ACHN (cell line): ENCODE data around the gene UCP2.
"Not testable (repeated sequence)": the region's sequence is repeated elsewhere in the genome, so short reads cannot be mapped to it uniquely, and the experiment has no call there.

Experiments
- DNase-seq: peaks from one replicate; pipeline ENCODE4 v3.0.0-alpha.2; 2015
- in situ Hi-C: cut with HindIII; loops from 2 replicates; pipeline ENCODE4 v1.10.0; 2017; ENCODE audit warnings: low sequenced_read_pairs, low pct_ligation_motif_present, low pct_unique_long_range_greater_than_20kb

Gene UCP2

DNA sequence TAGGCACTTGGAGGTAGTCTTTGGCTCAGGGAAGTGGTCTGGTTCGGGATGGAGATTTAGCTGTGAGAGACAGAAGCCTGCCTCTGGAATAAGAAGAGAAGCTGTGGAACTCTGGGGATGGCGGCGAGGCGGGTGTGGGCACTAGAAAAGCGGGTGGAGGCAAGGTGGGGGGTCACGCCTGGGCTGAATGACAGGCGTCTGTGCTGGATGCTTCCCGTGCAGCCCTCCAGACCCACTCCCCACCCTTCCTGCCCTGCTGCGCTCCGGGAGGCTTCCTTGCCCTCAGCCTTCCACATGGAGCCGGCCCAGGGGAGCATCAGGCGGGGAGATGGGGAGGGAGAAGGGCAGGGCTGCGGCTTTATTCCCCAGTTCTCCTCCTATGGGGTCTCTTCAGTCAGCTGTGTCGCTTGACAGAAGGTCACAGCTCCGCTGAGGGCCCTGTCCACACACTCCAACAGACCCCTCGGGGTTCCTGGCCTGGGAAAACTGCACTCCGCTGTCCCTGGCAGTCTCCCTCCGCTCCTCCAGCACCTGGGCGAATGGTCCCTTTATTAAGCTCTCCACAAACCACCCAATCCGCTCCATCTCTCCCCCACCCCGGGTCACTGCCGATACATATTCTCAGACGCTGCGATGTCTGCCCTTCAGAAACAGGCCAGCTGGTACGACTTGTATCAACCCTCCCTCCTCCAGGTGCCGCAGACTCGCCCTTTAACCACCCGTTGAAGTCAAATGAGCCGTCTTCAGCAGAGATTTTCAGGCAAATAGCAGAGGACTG, 25.6 kb downstream of the UCP2 start:
- no peak for DNase-seq
- in situ Hi-C loops: no loop called here

DNA sequence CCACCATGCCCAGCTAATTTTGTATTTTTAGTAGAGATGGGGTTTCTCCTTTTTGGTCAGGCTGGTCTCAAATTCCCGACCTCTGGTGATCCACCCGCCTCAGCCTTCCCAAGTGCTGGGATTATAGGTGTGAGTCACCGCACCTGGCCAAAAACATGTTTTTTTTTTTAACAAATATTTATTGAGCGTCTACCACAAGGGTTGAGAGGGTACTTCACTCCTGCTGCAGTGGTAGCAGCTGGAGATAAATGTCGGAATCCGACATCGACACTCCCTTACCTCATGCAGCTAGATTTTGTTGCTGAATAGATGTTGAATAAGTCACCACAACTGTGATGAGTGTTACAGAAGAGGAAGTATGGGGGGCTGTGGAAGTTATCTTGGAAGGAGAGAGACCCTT, 30.8 kb downstream of the UCP2 start:
- in situ Hi-C loops: no loop called here
- no peak for DNase-seq

DNA sequence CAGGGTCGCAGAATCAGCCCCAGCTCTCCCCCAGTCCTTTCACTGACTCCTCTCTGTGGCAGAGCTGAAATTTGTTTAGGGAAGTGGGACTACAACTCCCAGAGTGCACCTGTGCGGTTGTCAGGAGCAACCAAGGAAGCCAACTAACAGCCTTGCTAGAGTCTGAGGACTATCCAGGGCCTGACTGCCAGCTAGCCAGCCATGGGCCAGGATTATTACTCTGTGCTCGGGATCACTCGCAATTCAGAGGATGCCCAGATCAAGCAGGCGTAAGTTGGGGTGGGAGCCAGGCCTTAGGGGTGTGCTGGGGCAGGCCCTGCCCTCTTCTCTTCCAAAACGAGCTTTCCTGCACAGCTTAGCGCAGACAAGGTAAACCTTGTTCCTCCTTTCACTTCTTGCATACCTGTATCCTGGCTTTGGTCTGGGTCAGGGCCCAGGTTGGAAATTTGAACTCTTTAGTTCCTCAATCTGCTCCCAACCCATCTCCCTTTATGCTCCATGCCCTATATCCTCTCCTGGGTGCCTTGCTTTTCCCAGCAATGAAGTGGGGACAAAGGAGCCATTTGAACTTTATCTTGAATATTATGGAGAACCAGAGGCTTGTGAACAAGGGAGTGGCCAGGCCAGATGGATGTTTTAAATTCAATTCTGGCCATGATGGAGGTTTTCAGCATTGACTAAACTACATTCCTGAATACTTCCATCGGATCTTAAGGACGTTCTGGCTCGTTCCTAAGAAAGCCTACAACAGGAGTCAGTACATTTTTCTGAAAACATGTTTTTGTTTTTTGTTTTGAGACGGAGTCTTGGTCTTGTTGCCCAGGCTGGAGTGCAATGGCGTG, 31.6 kb downstream of the UCP2 start, which contains the start of gene DNAJB13:
TSS of gene DNAJB13 (plus strand) at position 158 of the 842 bp plus-strand sequence. CDS start at position 202, 44 bp downstream.
- in situ Hi-C loops: no loop called here
- DNase-seq: peak; percentile 25

DNA sequence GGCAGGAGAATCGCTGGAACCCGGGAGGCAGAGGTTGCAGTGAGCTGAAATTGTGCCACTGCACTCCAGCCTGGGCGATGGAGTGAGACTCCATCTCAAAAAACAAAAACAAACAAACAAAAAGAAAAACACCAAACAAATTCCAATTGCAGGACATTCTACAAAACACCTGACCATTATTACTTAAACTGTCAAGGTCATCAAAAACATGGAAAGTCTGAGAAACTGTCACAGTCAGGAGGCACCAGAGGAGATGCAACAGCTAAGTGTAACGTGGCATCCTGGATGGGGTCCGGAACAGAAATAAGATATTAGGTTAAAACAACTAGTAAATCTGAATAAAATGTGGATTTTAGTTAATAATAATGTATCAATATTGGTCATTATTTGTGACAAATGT, 32.7 kb downstream of the UCP2 start:
- no peak for DNase-seq
- in situ Hi-C loops: no loop called here

DNA sequence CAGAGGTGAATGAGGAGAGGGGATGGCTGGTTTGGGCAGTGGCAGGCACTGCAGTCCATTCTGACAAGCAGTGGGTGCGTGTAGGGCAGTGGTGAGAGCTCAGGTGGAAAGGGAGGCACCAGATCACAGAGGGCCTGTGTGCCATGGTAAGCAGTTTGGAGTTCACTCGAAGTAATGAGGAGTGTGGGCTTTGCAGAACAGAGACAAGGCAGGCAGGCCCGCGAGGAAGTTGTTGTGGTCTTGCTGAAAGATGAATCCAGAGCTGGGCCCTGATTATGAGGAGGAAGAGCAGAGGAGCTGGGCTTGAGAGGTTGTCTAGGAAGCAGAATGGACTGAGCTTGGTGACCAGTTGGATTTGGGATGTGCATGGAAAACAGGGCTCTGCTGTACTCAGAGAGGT, 33.4 kb downstream of the UCP2 start:
- in situ Hi-C loops: no loop called here
- DNase-seq: no peak

DNA sequence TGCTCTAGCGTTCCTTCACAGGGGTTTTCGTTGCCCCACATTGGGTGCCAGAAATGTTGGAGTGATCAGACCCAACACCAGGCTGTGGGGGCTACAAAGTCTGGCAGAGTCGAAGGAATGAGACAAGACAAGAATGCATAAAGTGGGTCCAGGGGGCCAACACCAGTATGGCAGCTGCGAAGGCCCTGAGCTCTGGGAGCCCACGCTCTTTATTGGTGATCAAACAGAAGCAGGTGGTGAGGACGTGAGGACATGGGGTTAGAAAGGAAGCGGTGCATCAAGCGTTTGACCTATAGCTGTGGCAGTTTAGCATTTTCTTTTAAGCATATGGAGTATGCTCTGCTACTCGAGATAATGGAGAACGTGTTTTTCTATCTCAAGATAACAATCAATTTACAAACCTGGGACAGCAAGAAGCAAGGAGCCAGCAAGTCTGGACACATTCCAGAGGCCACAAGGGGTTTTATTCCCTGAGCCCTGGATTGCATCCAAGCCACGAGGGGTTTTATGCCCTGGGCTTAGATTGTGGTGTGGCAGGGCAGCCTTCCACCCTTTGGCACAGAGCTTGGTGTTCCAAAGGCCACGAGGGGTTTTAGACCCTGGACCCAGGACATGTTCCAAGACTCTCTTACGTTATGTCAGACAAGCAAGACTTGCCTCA, 35.7 kb downstream of the UCP2 start:
- DNase-seq: no peak
- in situ Hi-C loops: no loop called here

DNA sequence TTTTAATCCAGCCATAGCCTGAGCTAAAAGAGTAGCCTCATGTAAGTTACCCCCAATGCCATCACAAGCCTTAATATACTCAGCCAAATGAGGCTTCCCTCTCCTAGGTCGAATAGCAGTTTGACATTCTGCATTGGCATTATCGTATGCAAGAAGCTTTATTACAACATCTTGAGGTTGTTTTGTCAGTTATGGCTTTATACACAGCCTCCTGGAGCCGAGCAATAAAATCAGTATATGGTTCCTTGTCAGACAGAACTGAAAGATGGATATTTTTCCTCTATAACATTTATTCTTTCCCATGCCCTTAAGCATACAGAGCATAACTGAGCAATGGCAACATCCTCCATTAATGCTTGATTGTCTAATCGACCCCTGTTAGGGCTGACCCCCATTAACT, 37.2 kb downstream of the UCP2 start:
- DNase-seq: no peak
- in situ Hi-C loops: no loop called here

DNA sequence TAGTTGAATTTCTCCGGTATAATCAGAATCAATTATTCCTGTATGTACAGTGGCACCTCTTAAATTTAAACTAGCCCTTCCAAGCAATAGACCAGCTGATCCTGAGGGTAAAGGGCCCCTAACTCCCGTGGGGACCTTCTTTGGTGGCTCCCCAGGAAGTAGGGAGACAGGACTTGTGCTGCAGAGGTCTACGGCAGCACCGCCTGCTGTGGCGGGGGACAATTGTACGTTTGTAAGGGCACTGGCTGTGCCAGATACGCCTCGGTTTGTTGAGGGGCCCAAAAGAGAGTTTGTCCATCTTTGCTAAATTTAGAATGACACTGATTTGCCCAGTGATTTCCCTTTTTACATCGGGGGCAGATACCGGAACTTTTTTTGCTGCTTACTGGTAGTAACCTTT, 37.7 kb downstream of the UCP2 start:
- in situ Hi-C loops: no loop called here
- no peak for DNase-seq

DNA sequence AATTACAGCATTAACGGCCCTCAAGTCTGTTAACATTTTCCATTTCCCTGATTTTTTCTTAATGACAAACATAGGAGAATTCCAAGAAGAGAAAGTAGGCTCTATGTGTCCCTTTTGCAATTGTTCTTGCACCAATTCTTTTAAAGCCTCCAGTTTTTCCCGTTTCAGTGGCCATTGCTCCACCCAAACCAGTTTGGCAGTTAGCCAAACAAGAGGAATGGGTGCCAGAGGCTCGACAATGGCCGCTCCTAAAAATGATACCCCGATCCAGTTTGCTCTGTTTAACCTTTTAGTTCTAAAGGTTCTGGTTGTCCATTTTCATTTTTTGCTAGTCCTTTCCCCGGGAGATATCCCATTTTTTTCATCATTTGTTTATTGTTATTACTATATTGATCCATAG, 38.6 kb downstream of the UCP2 start:
- in situ Hi-C loops: no loop called here

DNA sequence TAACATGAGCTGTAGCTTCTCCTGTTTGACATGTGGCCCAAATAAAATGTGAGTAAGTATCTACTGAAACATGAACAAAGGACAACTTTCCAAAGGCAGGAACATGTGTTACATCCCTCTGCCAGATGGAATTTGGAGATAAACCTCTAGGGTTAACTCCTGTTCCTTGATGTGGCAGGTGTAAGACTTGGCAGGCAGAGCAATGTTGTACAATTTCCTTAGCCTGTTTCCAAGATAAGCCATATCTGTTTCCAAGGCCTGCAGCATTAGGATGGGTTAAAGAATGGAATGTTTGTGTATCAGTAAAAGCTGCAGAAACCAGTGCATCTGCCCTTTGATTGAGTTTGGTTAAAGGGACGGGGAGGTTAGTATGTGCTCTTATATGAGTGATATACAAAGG, 40.6 kb downstream of the UCP2 start:
- in situ Hi-C loops: no loop called here
- no peak for DNase-seq

More for the DNA sequence above, 38.6 kb downstream of the UCP2 start:
- DNase-seq: no peak

DNA sequence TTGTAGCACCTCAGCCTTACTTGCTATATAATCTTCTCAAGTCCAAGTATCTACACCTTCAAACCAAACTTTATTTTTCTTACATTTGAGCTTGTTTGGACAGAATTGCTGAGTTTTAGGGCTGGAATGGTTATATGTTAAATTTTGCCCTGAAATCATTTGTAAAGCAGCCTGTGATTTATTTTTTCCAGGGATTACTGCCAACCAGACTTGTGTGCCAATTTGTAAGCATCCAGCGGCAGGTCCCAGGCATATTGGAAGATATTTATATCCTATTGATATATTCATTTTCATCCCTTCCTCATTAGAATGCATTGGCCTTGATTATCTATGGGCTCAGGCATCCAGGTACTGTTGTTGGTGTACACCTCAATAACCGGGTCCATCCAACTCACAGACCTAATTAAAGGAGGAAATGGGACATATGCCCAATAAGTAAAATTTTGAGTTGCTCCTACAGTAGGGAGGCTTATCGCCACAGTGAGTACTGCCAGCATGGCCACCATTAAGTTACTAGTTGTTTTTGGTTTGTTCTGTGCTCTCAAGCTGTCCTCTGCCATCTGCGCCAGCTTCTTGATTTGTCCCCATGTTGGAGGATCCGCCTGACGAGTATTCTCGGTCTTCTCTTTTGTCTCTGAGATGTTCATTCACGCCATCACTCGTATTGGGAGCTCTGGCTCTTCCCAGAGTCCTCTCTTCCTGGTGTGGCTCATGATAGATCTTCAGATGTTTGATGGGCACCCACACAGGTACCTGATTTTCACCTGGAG, 41.7 kb downstream of the UCP2 start:
- no peak for DNase-seq
- in situ Hi-C loops: no loop called here

DNA sequence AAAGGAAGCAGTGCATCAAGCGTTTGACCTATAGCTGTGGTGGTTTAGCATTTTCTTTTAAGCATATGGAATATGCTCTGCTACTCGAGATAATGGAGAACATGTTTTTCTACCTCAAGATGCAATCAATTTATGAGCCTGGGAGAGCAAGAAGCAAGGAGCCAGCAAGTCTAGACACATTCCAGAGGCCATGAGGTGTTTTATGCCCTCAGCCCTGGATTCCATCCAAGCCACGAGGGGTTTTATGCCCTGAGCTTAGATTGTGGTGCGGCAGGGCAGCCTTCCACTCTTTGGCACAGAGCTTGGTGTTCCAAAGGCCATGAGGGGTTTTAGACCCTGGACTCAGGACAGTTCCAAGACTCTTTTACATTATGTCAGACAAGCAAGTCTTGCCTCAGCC, 43.5 kb downstream of the UCP2 start:
- DNase-seq: peak; percentile 10
- in situ Hi-C loops: no loop called here

DNA sequence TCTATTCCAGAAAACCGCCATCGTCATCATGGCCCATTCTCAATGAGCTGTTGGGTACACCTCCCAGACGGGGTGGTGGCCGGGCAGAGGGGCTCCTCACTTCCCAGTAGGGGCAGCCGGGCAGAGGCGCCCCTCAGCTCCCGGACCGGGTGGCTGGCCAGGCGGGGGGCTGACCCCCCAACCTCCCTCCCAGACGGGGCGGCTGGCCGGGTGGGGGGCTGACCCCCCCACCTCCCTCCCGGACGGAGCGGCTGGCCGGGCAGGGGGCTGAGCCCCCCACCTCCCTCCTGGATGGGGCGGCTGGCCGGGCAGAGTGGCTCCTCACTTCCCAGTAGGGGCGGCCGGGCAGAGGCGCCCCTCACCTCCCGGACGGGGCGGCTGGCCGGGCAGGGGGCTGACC, 46.6 kb downstream of the UCP2 start:
- in situ Hi-C loops, DNase-seq: not testable (repeated sequence)

DNA sequence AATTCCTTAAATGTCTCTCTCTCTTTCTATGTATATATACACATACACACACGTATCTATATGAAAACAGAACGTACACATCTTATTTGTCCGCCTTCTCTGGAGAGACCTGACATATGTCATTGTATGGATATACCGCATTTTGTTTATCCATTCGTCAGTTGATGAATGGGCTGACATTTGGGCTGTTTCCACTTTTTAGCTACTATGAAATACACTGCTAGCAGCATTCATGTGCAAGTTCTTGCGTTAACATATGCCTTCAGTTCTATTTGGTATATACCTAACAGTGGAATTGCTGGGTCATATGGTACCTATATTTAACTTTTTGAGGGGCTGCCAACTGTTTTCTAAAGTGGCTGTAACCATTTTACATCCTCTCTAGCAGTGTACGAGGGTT, 49.9 kb downstream of the UCP2 start:
- in situ Hi-C loops: no loop called here
- DNase-seq: no peak

DNA sequence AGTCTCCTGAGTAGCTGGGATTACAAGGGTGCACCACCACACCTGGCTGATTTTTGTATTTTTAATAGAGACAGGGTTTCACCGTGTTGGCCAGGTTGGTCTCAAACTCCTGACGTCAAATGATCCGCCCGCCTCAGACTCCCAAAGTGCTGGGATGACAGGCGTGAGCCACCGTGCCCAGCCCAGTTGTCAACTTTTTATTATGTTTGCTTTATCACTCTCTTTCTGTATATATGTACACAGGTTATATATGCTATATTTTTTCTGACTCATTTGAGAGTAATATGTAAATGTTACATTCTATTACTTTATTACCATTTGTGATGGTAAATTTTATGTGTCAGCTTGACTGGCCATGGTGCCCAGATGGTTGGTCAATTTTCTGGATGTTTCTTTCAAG, 50.7 kb downstream of the UCP2 start:
- in situ Hi-C loops: no loop called here

DNA sequence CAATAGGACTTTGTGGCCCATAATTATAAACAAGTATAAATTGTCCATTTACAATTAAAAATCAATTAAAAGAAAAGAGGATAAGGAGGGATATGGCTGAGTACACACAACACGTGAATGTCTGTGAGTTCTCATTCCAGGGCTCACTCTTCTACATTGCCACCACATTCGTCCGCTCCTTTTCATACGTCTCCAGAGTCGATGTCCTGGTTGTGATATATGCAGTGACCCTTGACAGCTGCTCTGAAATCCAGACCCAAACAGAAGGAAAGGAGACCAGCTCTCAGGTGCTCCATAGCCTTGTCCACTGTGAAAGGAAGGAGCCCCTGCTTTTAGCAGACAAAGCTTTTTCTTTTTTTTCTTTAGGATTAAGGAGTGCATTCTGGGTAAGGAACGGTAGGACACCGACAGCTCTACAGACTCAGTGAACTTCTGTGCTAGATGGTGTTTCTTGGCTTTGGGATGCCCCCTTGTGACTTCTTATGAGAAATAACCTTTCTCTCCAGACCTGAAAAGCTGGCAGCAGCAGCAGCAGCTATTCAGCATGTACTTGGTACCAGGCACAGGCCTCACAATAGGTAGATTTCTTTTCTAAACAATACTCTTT, 51.5 kb downstream of the UCP2 start:
- in situ Hi-C loops: no loop called here
- DNase-seq: peak; percentile 76

More for the DNA sequence above, 50.7 kb downstream of the UCP2 start:
- DNase-seq: no peak

DNA sequence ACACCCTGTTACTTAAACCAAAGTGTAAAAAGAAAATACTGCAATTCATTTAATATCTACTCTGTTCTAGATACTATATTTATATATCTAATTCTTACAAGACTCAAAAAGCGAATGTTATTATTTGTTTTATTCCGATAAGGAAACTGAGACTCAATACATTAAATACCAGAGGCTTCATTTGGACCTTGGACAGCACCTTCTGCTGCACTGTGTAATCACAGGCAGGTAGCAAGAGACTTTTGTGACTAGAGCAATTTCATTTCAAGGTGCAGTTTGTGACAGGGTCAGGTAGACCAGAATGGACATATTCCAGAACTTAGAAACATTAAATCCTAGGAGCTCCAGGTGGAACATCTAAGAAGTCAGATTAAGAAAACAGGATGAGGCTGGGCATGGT, 53.3 kb downstream of the UCP2 start:
- no peak for DNase-seq
- in situ Hi-C loops: no loop called here
